GM18505 (cell line): ENCODE data around the gene SLC66A3.
A peak's percentile ranks its signal among the peaks of the same experiment; 100 is the strongest.

Experiments
- ATAC-seq: cut with Tn5 transposase; IDR thresholded peaks from one replicate; pipeline ENCODE4 v1.9.1; 2021; ENCODE audit not compliant: unreplicated experiment
- POLR2A ChIP-seq: IDR thresholded peaks from 4 replicates; pipeline ENCODE4 v1.6.1; 2011; ENCODE audit warnings: borderline replicate concordance; ENCODE audit not compliant: insufficient read depth, insufficient read length; ENCODE audit errors: extremely low read depth

The SLC66A3 gene

GRCh38 chr2:11155381-11156035 is at the start of gene SLC66A3:
Gene SLC66A3, plus strand, starts transcription at chr2:11155467. Its CDS starts 80 bp downstream, at chr2:11155547.
- ATAC-seq: peak; percentile 72
- TF ChIP-seq POLR2A: peak; percentile 73

GRCh38 chr2:11109002-11109401 is 46.3 kb upstream of the SLC66A3 start:
- no peak for TF ChIP-seq POLR2A
- ATAC-seq: no peak

GRCh38 chr2:11112870-11113428 is 42.3 kb upstream of the SLC66A3 start:
- TF ChIP-seq POLR2A: no peak
- no peak for ATAC-seq

GRCh38 chr2:11117776-11118175 is 37.5 kb upstream of the SLC66A3 start:
- ATAC-seq: no peak
- no peak for TF ChIP-seq POLR2A

GRCh38 chr2:11118761-11119160 is 36.5 kb upstream of the SLC66A3 start:
- ATAC-seq: no peak
- TF ChIP-seq POLR2A: no peak

GRCh38 chr2:11121099-11121822 is 34.0 kb upstream of the SLC66A3 start:
- TF ChIP-seq POLR2A: no peak
- no peak for ATAC-seq

- no peak for ATAC-seq
Measured at GRCh38 chr2:11121823-11122155, 33.5 kb upstream of the SLC66A3 start.

GRCh38 chr2:11122380-11122779 is 32.9 kb upstream of the SLC66A3 start:
- no peak for ATAC-seq
- TF ChIP-seq POLR2A: no peak

More at GRCh38 chr2:11121823-11122155, 33.5 kb upstream of the SLC66A3 start:
- no peak for TF ChIP-seq POLR2A

GRCh38 chr2:11123001-11123809 is 32.1 kb upstream of the SLC66A3 start:
- ATAC-seq: no peak
- TF ChIP-seq POLR2A: no peak

- no peak for ATAC-seq
- no peak for TF ChIP-seq POLR2A
Measured at GRCh38 chr2:11123856-11124759, 31.2 kb upstream of the SLC66A3 start.

GRCh38 chr2:11124760-11125068 is 30.6 kb upstream of the SLC66A3 start:
- TF ChIP-seq POLR2A: no peak
- no peak for ATAC-seq

GRCh38 chr2:11127761-11128160 is 27.5 kb upstream of the SLC66A3 start:
- no peak for ATAC-seq
- TF ChIP-seq POLR2A: no peak

GRCh38 chr2:11128243-11128951 is 26.9 kb upstream of the SLC66A3 start:
- no peak for TF ChIP-seq POLR2A
- no peak for ATAC-seq
